Cardiac muscle cell (in vitro differentiated cells and primary cell): ENCODE results near the gene PIK3IP1. TPM values are rescaled to one million over a fixed set of nuclear protein-coding genes. Genes with fewer than 3 reads are reported as not detected.
A peak's percentile ranks its signal among the peaks of the same experiment; 100 is the strongest.
"Not testable (repeated sequence)": the region's sequence is repeated elsewhere in the genome, so short reads cannot be mapped to it uniquely, and the experiment has no call there.

Experiments
- DNase-seq, 2 donors: peaks; one replicate each; pipeline versions ENCODE4 v3.0.0 to v3.0.0-alpha.2; 2010 to 2017; ENCODE audit warnings: low read depth in 1 of 2, low spot score in 1 of 2
- H3K27ac ChIP-seq: fragments of 200-600 bp; sonication (generic); 2 replicates; pipeline ENCODE4 v1.5.1; 2016
- H3K27me3 ChIP-seq: fragments of 200-600 bp; sonication (generic); 2 replicates; pipeline ENCODE4 v1.6.0; 2016; ENCODE audit warnings: control low read depth
- H3K36me3 ChIP-seq: fragments of 200-600 bp; sonication (generic); 2 replicates; pipeline ENCODE4 v1.5.1; 2016; ENCODE audit warnings: control low read depth
- H3K4me1 ChIP-seq: fragments of 200-600 bp; sonication (generic); 2 replicates; pipeline ENCODE4 v1.8.1; 2017; ENCODE audit warnings: low read depth, mild to moderate bottlenecking, mixed run types
- H3K4me3 ChIP-seq: fragments of 200-600 bp; sonication (generic); 2 replicates; pipeline ENCODE4 v1.5.1; 2016; ENCODE audit warnings: mild to moderate bottlenecking
- H3K9me3 ChIP-seq: fragments of 200-600 bp; sonication (generic); 2 replicates; pipeline ENCODE4 v1.5.1; 2017; ENCODE audit warnings: low read depth, mild to moderate bottlenecking, control low read depth
- polyA plus RNA-seq: library from polyadenylated mRNA; unstranded; fragments of >200 nt; fragmentation: Nextera tagmentation; extraction: Ambion mirVana; gene quantifications from 2 replicates; pipeline ENCODE4 v1.2.1, GENCODE V29; 2016
- total RNA-seq: library from RNA; depleted of rRNA; stranded (reverse); fragments of >200 nt; gene quantifications from 2 replicates; pipeline ENCODE4 v1.2.3, GENCODE V29; 2016
- TF ChIP-seq, protein P1 (sequence below): IDR thresholded peaks from 2 replicates; pipeline ENCODE4 v1.5.1; 2012; ENCODE audit warnings: low read depth, mild to moderate bottlenecking, low read length

PIK3IP1 gene
- total and polyA plus RNA-seq, 2 experiments from 2014 or later: 7.2 to 12.0 TPM

DNA sequence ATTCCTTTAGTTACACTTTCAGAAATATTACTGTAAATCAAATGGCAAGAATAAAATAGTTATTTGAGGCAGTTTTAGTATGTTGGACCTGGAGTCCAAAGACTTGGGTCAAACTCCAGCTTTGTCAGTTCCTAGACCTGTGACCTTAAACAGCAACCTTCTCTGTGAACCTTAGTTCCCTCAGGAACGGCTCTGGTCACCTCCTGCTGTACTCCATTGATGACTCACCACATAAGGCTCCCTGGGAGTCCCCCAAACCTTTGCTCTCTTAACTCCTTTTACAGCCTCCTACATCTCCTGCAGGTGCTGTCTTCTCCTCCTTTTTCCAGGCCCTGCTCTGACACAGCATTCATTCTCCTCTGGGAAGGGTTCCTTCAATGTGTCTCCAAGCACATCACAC is 51.1 kb downstream of the PIK3IP1 start:
- peaks cover 16% of the 10 kb centered on the region for H3K4me1 ChIP-seq
- H3K4me3 ChIP-seq: no peak overlapping the region
- no peaks in the 10 kb centered on the region for H3K27me3 ChIP-seq
- H3K9me3 ChIP-seq: no peaks in the 10 kb centered on the region
- no peak overlapping the region for H3K27ac ChIP-seq
- DNase-seq: no peak
- H3K36me3 ChIP-seq: no peaks in the 10 kb centered on the region
- TF ChIP-seq, protein P1, sequence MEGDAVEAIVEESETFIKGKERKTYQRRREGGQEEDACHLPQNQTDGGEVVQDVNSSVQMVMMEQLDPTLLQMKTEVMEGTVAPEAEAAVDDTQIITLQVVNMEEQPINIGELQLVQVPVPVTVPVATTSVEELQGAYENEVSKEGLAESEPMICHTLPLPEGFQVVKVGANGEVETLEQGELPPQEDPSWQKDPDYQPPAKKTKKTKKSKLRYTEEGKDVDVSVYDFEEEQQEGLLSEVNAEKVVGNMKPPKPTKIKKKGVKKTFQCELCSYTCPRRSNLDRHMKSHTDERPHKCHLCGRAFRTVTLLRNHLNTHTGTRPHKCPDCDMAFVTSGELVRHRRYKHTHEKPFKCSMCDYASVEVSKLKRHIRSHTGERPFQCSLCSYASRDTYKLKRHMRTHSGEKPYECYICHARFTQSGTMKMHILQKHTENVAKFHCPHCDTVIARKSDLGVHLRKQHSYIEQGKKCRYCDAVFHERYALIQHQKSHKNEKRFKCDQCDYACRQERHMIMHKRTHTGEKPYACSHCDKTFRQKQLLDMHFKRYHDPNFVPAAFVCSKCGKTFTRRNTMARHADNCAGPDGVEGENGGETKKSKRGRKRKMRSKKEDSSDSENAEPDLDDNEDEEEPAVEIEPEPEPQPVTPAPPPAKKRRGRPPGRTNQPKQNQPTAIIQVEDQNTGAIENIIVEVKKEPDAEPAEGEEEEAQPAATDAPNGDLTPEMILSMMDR: no peak

DNA sequence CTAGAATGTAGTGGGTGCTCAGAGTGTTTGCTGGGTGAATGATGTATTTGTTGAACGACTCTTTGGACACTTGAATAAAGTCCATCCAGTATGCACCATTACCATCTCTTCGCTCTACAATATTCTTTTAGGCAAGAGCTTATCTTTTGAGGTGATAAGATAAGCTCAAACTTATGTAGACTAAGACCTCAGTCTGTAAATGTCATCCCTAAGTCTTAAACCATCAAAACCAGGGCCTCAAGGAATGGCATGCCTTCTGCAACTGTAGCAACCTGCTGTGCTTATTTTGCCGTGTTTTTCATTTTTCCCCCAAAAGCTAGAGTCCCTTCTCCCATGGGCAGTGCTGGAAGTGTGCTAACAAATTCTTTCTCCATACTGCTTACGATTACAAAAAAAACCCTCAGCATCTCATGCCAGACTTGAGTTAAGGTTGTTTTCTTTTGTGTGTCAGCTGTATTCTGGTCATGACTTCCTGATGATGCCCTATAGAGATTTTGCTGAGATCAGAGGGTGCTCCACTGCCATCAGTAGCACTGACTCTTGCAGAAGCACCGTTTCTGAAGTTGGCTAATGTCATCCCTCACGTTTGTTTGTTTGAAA is 52.4 kb downstream of the PIK3IP1 start:
- H3K9me3 ChIP-seq: no peaks in the 10 kb centered on the region
- no peak overlapping the region for H3K27ac ChIP-seq
- no peak overlapping the region for H3K4me3 ChIP-seq
- TF ChIP-seq, protein P1: no peak
- H3K36me3 ChIP-seq: no peaks in the 10 kb centered on the region
- DNase-seq: peak in 1 of 2 donors; percentile 43
- peaks cover 16% of the 10 kb centered on the region for H3K4me1 ChIP-seq
- no peaks in the 10 kb centered on the region for H3K27me3 ChIP-seq

DNA sequence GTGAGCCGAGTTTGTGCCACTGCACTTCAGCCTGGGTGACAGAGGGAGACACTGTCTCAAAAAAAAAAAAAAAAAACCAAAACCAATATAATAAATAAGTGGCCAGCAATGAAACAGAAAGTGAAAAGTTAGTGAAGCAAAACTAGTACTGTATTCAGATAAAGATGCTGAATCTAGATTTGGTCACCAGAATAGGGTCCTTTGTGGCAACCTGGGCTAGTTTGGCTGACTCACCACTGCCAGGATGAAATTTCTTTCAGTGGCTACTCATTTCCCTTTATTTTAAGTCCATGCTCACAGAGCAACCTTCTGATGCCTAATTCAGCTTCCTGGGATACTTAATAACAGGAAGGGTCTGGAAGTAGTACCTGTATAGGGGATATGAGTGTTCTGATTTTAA is 54.2 kb downstream of the PIK3IP1 start:
- no peak overlapping the region for H3K4me3 ChIP-seq
- TF ChIP-seq, protein P1: no peak
- no peaks in the 10 kb centered on the region for H3K9me3 ChIP-seq
- no peaks in the 10 kb centered on the region for H3K27me3 ChIP-seq
- H3K27ac ChIP-seq: no peak overlapping the region
- H3K36me3 ChIP-seq: no peaks in the 10 kb centered on the region
- H3K4me1 ChIP-seq: peaks cover 5% of the 10 kb centered on the region
- DNase-seq: no peak

DNA sequence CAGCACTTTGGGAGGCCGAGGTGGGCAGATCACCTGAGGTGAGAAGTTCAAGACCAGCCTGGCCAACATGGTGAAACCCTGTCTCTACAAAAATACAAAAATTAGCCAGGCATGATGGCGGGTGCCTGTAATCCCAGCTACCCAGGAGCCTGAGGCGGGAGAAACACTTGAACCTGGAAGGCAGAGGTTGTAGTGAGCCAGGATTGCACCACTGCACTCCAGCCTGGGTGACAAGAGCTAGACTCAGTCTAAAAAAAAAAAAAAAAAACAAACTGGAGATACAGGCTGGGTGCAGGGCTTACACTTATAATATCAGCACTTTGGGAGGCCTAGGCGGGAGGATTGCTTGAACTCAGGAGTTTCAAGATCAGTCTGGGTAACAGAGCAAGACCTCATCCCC is 56.2 kb downstream of the PIK3IP1 start:
- H3K4me1 ChIP-seq, H3K9me3 ChIP-seq, DNase-seq, H3K36me3 ChIP-seq, H3K4me3 ChIP-seq, H3K27me3 ChIP-seq, H3K27ac ChIP-seq: not testable (repeated sequence)

DNA sequence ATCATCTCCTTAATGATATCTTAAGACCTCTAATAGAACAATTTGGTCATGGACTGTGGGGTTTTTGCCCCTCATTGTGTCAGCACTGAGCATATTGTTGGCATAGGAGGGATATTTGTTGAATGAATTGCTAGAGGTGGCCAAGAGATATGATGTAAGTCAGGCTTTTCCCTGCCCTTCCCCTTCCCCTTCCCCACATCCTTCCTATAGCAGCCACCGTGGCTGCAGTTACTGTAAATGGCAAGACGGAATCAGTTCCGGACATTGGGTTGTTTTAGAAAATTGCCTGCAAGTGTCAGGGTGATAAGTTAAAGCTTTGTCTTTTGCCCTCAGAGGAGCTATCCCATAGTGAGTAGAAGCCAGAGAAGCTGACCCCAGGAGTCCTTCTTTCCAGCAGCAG is 57.2 kb downstream of the PIK3IP1 start:
- Histone ChIP-seq H3K4me3 (no peak overlapping the region), H3K4me1 (peaks cover 9% of the 10 kb centered on the region), H3K36me3 (no peaks in the 10 kb centered on the region), H3K9me3 (no peaks in the 10 kb centered on the region), H3K27ac (no peak overlapping the region), H3K27me3 (no peaks in the 10 kb centered on the region)
- peak in 1 of 2 donors; percentile 84 for DNase-seq
- TF ChIP-seq, protein P1: no peak

DNA sequence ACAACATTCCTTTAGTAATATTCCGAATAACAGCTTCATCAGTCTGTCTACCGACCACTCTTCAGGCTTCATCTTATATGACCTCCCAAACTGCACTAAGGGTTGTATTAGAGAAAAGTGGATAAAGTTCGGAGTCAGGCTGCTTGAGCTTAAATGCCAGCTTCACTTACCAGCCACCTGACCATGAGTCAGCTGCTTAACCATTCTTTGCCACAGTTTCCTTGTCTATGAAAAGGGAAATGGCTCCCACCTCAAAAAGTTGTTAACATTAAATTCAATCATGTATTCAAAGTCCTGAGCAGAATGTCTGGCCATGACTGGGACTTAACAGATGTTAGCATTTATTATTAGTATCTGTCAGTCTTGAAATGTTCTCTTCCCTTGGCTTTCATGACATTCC is 59.3 kb downstream of the PIK3IP1 start:
- Histone ChIP-seq H3K27me3 (no peaks in the 10 kb centered on the region), H3K4me1 (peaks cover 6% of the 10 kb centered on the region), H3K36me3 (no peaks in the 10 kb centered on the region), H3K9me3 (no peaks in the 10 kb centered on the region), H3K27ac (no peak overlapping the region), H3K4me3 (no peak overlapping the region)
- DNase-seq: no peak
- TF ChIP-seq, protein P1: no peak

Other genes with a start within 250 kb of the PIK3IP1 start
- 29.0 and 72.0 TPM in 2 replicates for gene SMTN, start 211.2 kb downstream of the PIK3IP1 start, total RNA-seq
- 33.9 and 54.0 TPM in 2 replicates for gene SMTN, start 211.2 kb downstream of the PIK3IP1 start, polyA plus RNA-seq
- gene SELENOM, start 184.9 kb downstream of the PIK3IP1 start, total RNA-seq: 88.8 and 111 TPM in 2 replicates
- 84.0 and 97.4 TPM in 2 replicates for gene SELENOM, start 184.9 kb downstream of the PIK3IP1 start, polyA plus RNA-seq
- 19.8 and 25.9 TPM in 2 replicates for gene INPP5J, start 169.5 kb downstream of the PIK3IP1 start, total RNA-seq
- 21.9 and 26.0 TPM in 2 replicates for gene INPP5J, start 169.5 kb downstream of the PIK3IP1 start, polyA plus RNA-seq
- gene PLA2G3, start 152.0 kb downstream of the PIK3IP1 start, total RNA-seq: 1.1 and 10.0 TPM in 2 replicates
- gene PLA2G3, start 152.0 kb downstream of the PIK3IP1 start, polyA plus RNA-seq: 7.3 TPM in 1 of 2 replicates, not detected in the other
- 20.5 and 26.9 TPM in 2 replicates for gene RNF185, start 132.3 kb downstream of the PIK3IP1 start, total RNA-seq
- 30.1 and 30.3 TPM in 2 replicates for gene RNF185, start 132.3 kb downstream of the PIK3IP1 start, polyA plus RNA-seq
- 29.4 and 32.8 TPM in 2 replicates for gene LIMK2, start 80.2 kb downstream of the PIK3IP1 start, total RNA-seq
- 23.2 and 31.4 TPM in 2 replicates for gene LIMK2, start 80.2 kb downstream of the PIK3IP1 start, polyA plus RNA-seq
- gene PATZ1, start 53.9 kb upstream of the PIK3IP1 start, total RNA-seq: 29.6 and 46.4 TPM in 2 replicates
- gene PATZ1, start 53.9 kb upstream of the PIK3IP1 start, polyA plus RNA-seq: 24.8 and 35.5 TPM in 2 replicates
- 55.0 and 70.6 TPM in 2 replicates for gene DRG1, start 107.1 kb upstream of the PIK3IP1 start, total RNA-seq
- 94.1 and 100 TPM in 2 replicates for gene DRG1, start 107.1 kb upstream of the PIK3IP1 start, polyA plus RNA-seq
- gene EIF4ENIF1, start 197.4 kb upstream of the PIK3IP1 start, total RNA-seq: 15.8 and 18.0 TPM in 2 replicates
- 26.5 and 38.7 TPM in 2 replicates for gene EIF4ENIF1, start 197.4 kb upstream of the PIK3IP1 start, polyA plus RNA-seq
- gene SFI1, start 204.0 kb upstream of the PIK3IP1 start, total RNA-seq: 18.2 and 23.8 TPM in 2 replicates
- gene SFI1, start 204.0 kb upstream of the PIK3IP1 start, polyA plus RNA-seq: 13.6 and 22.0 TPM in 2 replicates